Stimulated activated CD4-positive, alpha-beta T cell treated with anti-CD3 and anti-CD28 coated beads, TNF-alpha, amount 100 ng/mL, for 4 hours (primary cell): ENCODE measurements around the gene CFAP410.
"Not testable (repeated sequence)": the region's sequence is repeated elsewhere in the genome, so short reads cannot be mapped to it uniquely, and the experiment has no call there.

Experiments used
- DNase-seq, 3 experiments: peaks; one replicate each; pipeline ENCODE4 v3.0.0-alpha.2; 2020; ENCODE audit warnings: low read depth in 3 of 3

The CFAP410 gene

GRCh38 chr21:44286716-44287632, 52.2 kb downstream of the CFAP410 start:
- no peak for DNase-seq

- DNase-seq, result no peak
These were observed 53.0 kb downstream of the CFAP410 start for GRCh38 chr21:44286086-44286715.

- DNase-seq, result no peak
These were observed 53.8 kb downstream of the CFAP410 start, which contains the start of gene AIRE for GRCh38 chr21:44285138-44285992. AIRE (plus strand) TSS chr21:44285876; CDS start chr21:44286007, 131 bp downstream.

GRCh38 chr21:44283948-44284347, 55.2 kb downstream of the CFAP410 start:
- DNase-seq, result no peak

GRCh38 chr21:44283211-44283785, 55.9 kb downstream of the CFAP410 start:
- DNase-seq, result not testable (repeated sequence)

- DNase-seq, result no peak
These were observed 56.8 kb downstream of the CFAP410 start for GRCh38 chr21:44282370-44282769.

GRCh38 chr21:44281801-44282200, 57.4 kb downstream of the CFAP410 start:
- no peak for DNase-seq

GRCh38 chr21:44279354-44280260, 59.6 kb downstream of the CFAP410 start:
- no peak for DNase-seq
